OCI-LY7 (cell line): ENCODE measurements around the gene KCNN1. TPM values are rescaled to one million over a fixed set of nuclear protein-coding genes. Genes with fewer than 3 reads are reported as not detected.
A peak's percentile ranks its signal among the peaks of the same experiment; 100 is the strongest.

Experiments used
- BruUV-seq: library from RNA; stranded (reverse); fragments of 400-500 nt; replicated peaks from 2 replicates; lab custom pipeline; 2021; lab: Mats Ljungman, UMichigan
- CTCF ChIA-PET: fragments of 300-600 bp; sonication (Branson Sonifier 250); formaldehyde crosslinking; loops from one replicate; lab custom pipeline; 2022; ENCODE audit warnings: antibody characterized with exemption; ENCODE audit not compliant: unreplicated experiment; lab: Charles Lee
- POLR2A ChIA-PET: fragments of 300-600 bp; sonication (Branson Sonifier 250); formaldehyde crosslinking; loops from one replicate; lab custom pipeline; 2022; ENCODE audit warnings: antibody characterized with exemption; lab: Charles Lee
- DNase-seq: peaks from one replicate; pipeline ENCODE4 v3.0.0-alpha.2; 2015; ENCODE audit warnings: low spot score
- H2AFZ ChIP-seq: fragments of 200-600 bp; sonication (generic), shearing (Covaris generic); 2 replicates; pipeline ENCODE4 v1.6.1; 2014; ENCODE audit warnings: mild to moderate bottlenecking, antibody characterized with exemption, low read length, moderate library complexity
- H3K27ac ChIP-seq: fragments of 200-600 bp; sonication (generic); 2 replicates; pipeline ENCODE4 v1.5.1; 2014; ENCODE audit warnings: mixed run types, low read depth, mild to moderate bottlenecking, moderate library complexity, low read length, inconsistent platforms; ENCODE audit not compliant: poor library complexity, severe bottlenecking
- H3K36me3 ChIP-seq: fragments of 200-600 bp; sonication (generic); 2 replicates; pipeline ENCODE4 v1.6.1; 2014; ENCODE audit warnings: mild to moderate bottlenecking, antibody characterized with exemption, low read length, moderate library complexity, mixed read lengths; ENCODE audit not compliant: insufficient read depth
- H3K4me1 ChIP-seq: fragments of 200-600 bp; sonication (generic); 2 replicates; pipeline ENCODE4 v1.5.1; 2014; ENCODE audit warnings: mild to moderate bottlenecking, low read length; ENCODE audit not compliant: insufficient read depth, poor library complexity, severe bottlenecking
- H3K4me2 ChIP-seq: fragments of 200-600 bp; sonication (generic); 2 replicates; pipeline ENCODE4 v1.6.1; 2014; ENCODE audit warnings: mild to moderate bottlenecking, low read length
- H3K4me3 ChIP-seq: fragments of 200-600 bp; sonication (generic); 2 replicates; pipeline ENCODE4 v1.5.1; 2014; ENCODE audit warnings: mild to moderate bottlenecking, low read depth, low read length; ENCODE audit not compliant: poor library complexity, severe bottlenecking
- H3K79me2 ChIP-seq: fragments of 200-600 bp; sonication (generic); 2 replicates; pipeline ENCODE4 v1.6.1; 2016; ENCODE audit warnings: low read depth, mild to moderate bottlenecking, low read length, moderate library complexity, mixed read lengths; ENCODE audit not compliant: insufficient read depth
- H3K9me2 ChIP-seq: fragments of 200-600 bp; sonication (generic); 2 replicates; pipeline ENCODE4 v1.6.1; 2016; ENCODE audit warnings: mild to moderate bottlenecking, low read length, mixed read lengths; ENCODE audit not compliant: insufficient read depth
- H3K9me3 ChIP-seq: fragments of 200-600 bp; sonication (generic); 2 replicates; pipeline ENCODE4 v1.6.1; 2014; ENCODE audit warnings: mild to moderate bottlenecking, mixed run types, low read length, mixed read lengths
- H4K20me1 ChIP-seq: fragments of 200-600 bp; sonication (generic); 2 replicates; pipeline ENCODE4 v1.6.1; 2014; ENCODE audit warnings: mild to moderate bottlenecking, antibody characterized with exemption, low read length, moderate library complexity, mixed read lengths; ENCODE audit not compliant: insufficient read depth
- CTCF ChIP-seq: fragments of 200-600 bp; sonication (generic); conservative IDR thresholded peaks from 2 replicates; pipeline ENCODE4 v1.5.1; 2014; ENCODE audit warnings: mild to moderate bottlenecking, antibody characterized with exemption, low read length, moderate library complexity, mixed read lengths
- EZH2phosphoT487 ChIP-seq: fragments of 200-600 bp; sonication (generic); IDR thresholded peaks from 2 replicates; pipeline ENCODE4 v1.6.1; 2018; ENCODE audit warnings: low read depth, borderline replicate concordance, mild to moderate bottlenecking, mixed run types, antibody characterized with exemption, low read length, moderate library complexity, mixed read lengths
- intact Hi-C: fragments of 100-400 bp; cut with micrococcal nuclease; formaldehyde crosslinking; loops from one replicate; pipeline ENCODE4 v1.10.0; 2022; ENCODE audit not compliant: unreplicated experiment
- total RNA-seq, 2 experiments: library from RNA; depleted of rRNA in 1 of 2; stranded (reverse); fragments of >200 nt in 1 of 2; shearing (Covaris generic) in 1 of 2; gene quantifications; 2 replicates each; pipeline ENCODE4 v1.2.3, GENCODE V29; 2014 to 2022

Gene KCNN1
- total RNA-seq, 2 experiments from 2014 or later: 0.57 to 1.1 TPM

- Histone ChIP-seq H3K4me2 (peak overlapping the region; percentile 69), H3K79me2 (no peaks in the 10 kb centered on the region), H3K27ac (peak overlapping the region; percentile 25), H3K4me3 (peak overlapping the region; percentile 65), H3K36me3 (peaks cover 17% of the 10 kb centered on the region), H3K4me1 (peaks cover 42% of the 10 kb centered on the region), H4K20me1 (no peaks in the 10 kb centered on the region), H2AFZ (peak overlapping the region; percentile 46; the same call in 1 of the 2 replicates), H3K9me3 (no peaks in the 10 kb centered on the region), H3K9me2 (no peaks in the 10 kb centered on the region)
- POLR2A ChIA-PET: interaction anchor here (0.5 to 1.6 kb wide), 3 partner anchors 10 to 103 kb away, joined by 3 to 4 read pairs (median 3); partner anchors contain the start of gene CCDC124
- TF ChIP-seq EZH2phosphoT487: no peak
- no peak for TF ChIP-seq CTCF
- CTCF ChIA-PET: interaction anchor here (0.6 to 1.2 kb wide), 3 partner anchors 19 to 50 kb away, joined by 3 to 7 read pairs (median 3); partner anchors contain the start of gene KCNN1
- DNase-seq: peak; percentile 98
- intact Hi-C loops: loop anchor here (10.0 kb wide), 1 partner anchor 147 kb away; the partner anchor contains the start of gene MAST3
- BruUV-seq: no TSS peak
Measured at GRCh38 chr19:17947815-17948513, 18.9 kb upstream of the KCNN1 start.

GRCh38 chr19:17948514-17948900 lies 18.4 kb upstream of the KCNN1 start:
- peak overlapping the region; percentile 69 for H3K4me2 ChIP-seq
- H3K27ac ChIP-seq: peak overlapping the region; percentile 25
- H3K79me2 ChIP-seq: no peaks in the 10 kb centered on the region
- no peak for DNase-seq
- H3K4me1 ChIP-seq: peaks cover 42% of the 10 kb centered on the region
- intact Hi-C loops: loop anchor here (10.0 kb wide), 1 partner anchor 146 kb away; the partner anchor contains the start of gene MAST3
- no peak for TF ChIP-seq CTCF
- TF ChIP-seq EZH2phosphoT487: no peak
- peaks cover 15% of the 10 kb centered on the region for H3K36me3 ChIP-seq
- BruUV-seq: no TSS peak
- no peaks in the 10 kb centered on the region for H3K9me3 ChIP-seq
- POLR2A ChIA-PET: interaction anchor here (0.5 to 1.6 kb wide), 3 partner anchors 10 to 102 kb away, joined by 3 read pairs; no protein-coding TSS in a partner anchor
- CTCF ChIA-PET: interaction anchor here (0.6 to 1.2 kb wide), 2 partner anchors 31 to 49 kb away, joined by 3 read pairs; no protein-coding TSS in a partner anchor
- H3K4me3 ChIP-seq: peak overlapping the region; percentile 65
- no peaks in the 10 kb centered on the region for H3K9me2 ChIP-seq
- peak overlapping the region; percentile 46; the same call in 1 of the 2 replicates for H2AFZ ChIP-seq
- no peaks in the 10 kb centered on the region for H4K20me1 ChIP-seq
